DOHH2 (cell line): Measurements from ENCODE around the gene C3orf20.

Experiments used
- H3F3A ChIP-seq: fragments of 200-600 bp; sonication (generic), shearing (Covaris generic); 2 replicates; pipeline ENCODE4 v1.6.0; 2016; ENCODE audit warnings: antibody characterized with exemption, mild to moderate bottlenecking; ENCODE audit not compliant: control insufficient read depth, insufficient read depth
- H3K27ac ChIP-seq: fragments of 200-600 bp; sonication (generic); 2 replicates; pipeline ENCODE4 v1.5.1; 2014; ENCODE audit warnings: low read depth, mild to moderate bottlenecking, low read length, moderate library complexity
- H3K27me3 ChIP-seq: fragments of 200-600 bp; sonication (generic); 2 replicates; pipeline ENCODE4 v1.6.1; 2014; ENCODE audit warnings: mild to moderate bottlenecking, low read length, mixed read lengths; ENCODE audit not compliant: control insufficient read depth
- H3K36me3 ChIP-seq: fragments of 200-600 bp; sonication (generic); 2 replicates; pipeline ENCODE4 v1.6.1; 2014; ENCODE audit warnings: mild to moderate bottlenecking, low read length, moderate library complexity, mixed read lengths; ENCODE audit not compliant: control insufficient read depth
- H3K4me1 ChIP-seq: fragments of 200-600 bp; sonication (generic); 2 replicates; pipeline ENCODE4 v1.6.1; 2014; ENCODE audit warnings: mild to moderate bottlenecking, low read length, mixed read lengths; ENCODE audit not compliant: control insufficient read depth
- H3K4me2 ChIP-seq: fragments of 200-600 bp; sonication (generic); 2 replicates; pipeline ENCODE4 v1.6.0; 2014; ENCODE audit warnings: mild to moderate bottlenecking, low read length, moderate library complexity
- H3K4me3 ChIP-seq: fragments of 200-600 bp; sonication (generic); 2 replicates; pipeline ENCODE4 v1.5.1; 2014; ENCODE audit warnings: mild to moderate bottlenecking, low read length, mixed read lengths
- H3K79me2 ChIP-seq: fragments of 200-600 bp; sonication (generic); 2 replicates; pipeline ENCODE4 v1.6.1; 2014; ENCODE audit warnings: mild to moderate bottlenecking, low read length, mixed read lengths; ENCODE audit not compliant: control insufficient read depth
- H3K9me2 ChIP-seq: fragments of 200-600 bp; sonication (generic); replicated peaks from 2 replicates; pipeline ENCODE4 v1.6.1; 2014; ENCODE audit warnings: mild to moderate bottlenecking, low read length, mixed read lengths; ENCODE audit not compliant: control insufficient read depth
- H3K9me3 ChIP-seq: fragments of 200-600 bp; sonication (generic); 2 replicates; pipeline ENCODE4 v1.6.1; 2014; ENCODE audit warnings: antibody characterized with exemption, low read length, mixed read lengths; ENCODE audit not compliant: control insufficient read depth, insufficient read depth
- H4K20me1 ChIP-seq: fragments of 200-600 bp; sonication (generic); 2 replicates; pipeline ENCODE4 v1.6.0; 2014; ENCODE audit warnings: low read depth, mild to moderate bottlenecking, antibody characterized with exemption, low read length, moderate library complexity; ENCODE audit not compliant: control insufficient read depth, insufficient read depth
- CTCF ChIP-seq: fragments of 200-600 bp; sonication (generic); IDR thresholded peaks from one replicate; pipeline ENCODE4 v1.5.1; 2014; ENCODE audit warnings: antibody characterized with exemption, mild to moderate bottlenecking, low read depth, low read length; ENCODE audit not compliant: poor library complexity, severe bottlenecking
- EZH2phosphoT487 ChIP-seq: fragments of 200-600 bp; sonication (generic); IDR thresholded peaks from 2 replicates; pipeline ENCODE4 v1.6.1; 2017; ENCODE audit warnings: borderline replicate concordance, mild to moderate bottlenecking, antibody characterized with exemption, low read length, moderate library complexity, mixed read lengths

C3orf20 gene

GRCh38 chr3:14630404-14631100 lies 44.4 kb upstream of the C3orf20 start:
- Histone ChIP-seq H3K4me3 (no peak overlapping the region), H3K27me3 (no peaks in the 10 kb centered on the region), H3K4me1 (no peaks in the 10 kb centered on the region), H3K4me2 (no peak overlapping the region), H3K79me2 (no peaks in the 10 kb centered on the region), H4K20me1 (no peaks in the 10 kb centered on the region), H3K36me3 (no peaks in the 10 kb centered on the region), H3K27ac (no peak overlapping the region), H3K9me3 (no peaks in the 10 kb centered on the region), H3F3A (no peaks in the 10 kb centered on the region), H3K9me2 (no peaks in the 10 kb centered on the region)
- no peak for TF ChIP-seq CTCF
- no peak for TF ChIP-seq EZH2phosphoT487

- Histone ChIP-seq H3K79me2 (no peaks in the 10 kb centered on the region), H3F3A (no peaks in the 10 kb centered on the region), H3K9me3 (no peaks in the 10 kb centered on the region), H3K9me2 (no peaks in the 10 kb centered on the region), H4K20me1 (no peaks in the 10 kb centered on the region), H3K27ac (no peak overlapping the region), H3K4me1 (no peaks in the 10 kb centered on the region), H3K27me3 (no peaks in the 10 kb centered on the region), H3K4me2 (no peak overlapping the region), H3K4me3 (no peak overlapping the region), H3K36me3 (no peaks in the 10 kb centered on the region)
- no peak for TF ChIP-seq CTCF
- no peak for TF ChIP-seq EZH2phosphoT487
These were observed 43.8 kb upstream of the C3orf20 start for GRCh38 chr3:14631101-14631497.

- Histone ChIP-seq H4K20me1 (no peaks in the 10 kb centered on the region), H3K9me3 (no peaks in the 10 kb centered on the region), H3K4me3 (no peak overlapping the region), H3K4me2 (no peak overlapping the region), H3F3A (no peaks in the 10 kb centered on the region), H3K36me3 (no peaks in the 10 kb centered on the region), H3K9me2 (no peaks in the 10 kb centered on the region), H3K4me1 (no peaks in the 10 kb centered on the region), H3K27ac (no peak overlapping the region), H3K79me2 (no peaks in the 10 kb centered on the region), H3K27me3 (peaks cover 4% of the 10 kb centered on the region; the same call in 1 of the 2 replicates)
- no peak for TF ChIP-seq EZH2phosphoT487
- no peak for TF ChIP-seq CTCF
These were observed 43.1 kb upstream of the C3orf20 start for GRCh38 chr3:14631687-14632441.
